Measurements from ENCODE around the gene KLHL29. TPM values are rescaled to one million over a fixed set of nuclear protein-coding genes. Genes with fewer than 3 reads are reported as not detected.

KLHL29 gene
- total RNA-seq, 1 donor from 2014 or later = 36.5 TPM

DNA sequence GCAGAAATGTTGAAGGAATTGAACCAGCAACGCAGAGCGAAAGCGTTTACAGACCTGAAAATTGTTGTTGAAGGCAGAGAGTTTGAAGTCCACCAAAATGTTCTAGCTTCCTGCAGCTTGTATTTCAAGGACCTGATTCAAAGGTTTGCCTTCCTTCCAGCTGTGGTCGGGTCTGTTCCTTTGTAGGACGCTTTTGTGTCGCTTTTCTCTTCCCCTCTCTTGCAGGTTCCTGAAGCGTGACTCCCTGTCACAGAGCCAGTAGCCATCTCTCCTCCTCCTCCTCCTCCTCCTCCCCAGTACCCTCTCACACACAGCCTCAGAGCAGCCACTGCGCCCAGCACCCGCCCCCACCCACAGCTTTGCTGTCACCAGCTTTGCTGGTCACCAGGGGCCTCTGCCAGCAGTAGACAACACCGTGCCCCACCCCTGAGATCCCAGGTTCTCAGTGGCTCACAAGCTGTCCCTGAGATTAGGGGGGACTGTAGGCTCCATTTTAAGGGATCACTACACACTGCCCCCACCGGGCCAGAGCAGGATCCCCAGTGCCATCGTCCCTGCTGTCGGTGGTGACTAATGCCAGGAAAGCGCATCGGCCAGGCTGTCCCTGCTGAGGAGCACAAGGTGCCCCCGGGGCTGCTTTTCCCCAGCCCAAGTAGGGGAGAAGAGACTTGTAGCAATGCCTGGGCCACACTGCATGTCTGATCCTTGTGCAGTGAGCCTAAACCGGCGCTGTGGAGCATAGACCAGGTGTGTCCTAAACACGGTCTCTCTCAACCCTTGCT is 299.6 kb downstream of the KLHL29 start:
- no peak for DNase-seq
- H3K36me3 Mint-ChIP-seq (ENCODE audit: unreplicated experiment) = peaks cover 4% of the 10 kb centered on the region
- H3K4me1 Mint-ChIP-seq (ENCODE audit: low read depth, unreplicated experiment) = peaks cover 13% of the 10 kb centered on the region
- H3K27me3 Mint-ChIP-seq (ENCODE audit: unreplicated experiment) = peaks cover 27% of the 10 kb centered on the region
- H3K4me3 Mint-ChIP-seq (ENCODE audit: unreplicated experiment) = no peak overlapping the region
- H3K9me3 Mint-ChIP-seq (ENCODE audit: unreplicated experiment) = peaks cover 34% of the 10 kb centered on the region
- TF ChIP-seq CTCF (IDR thresholded peaks at IDR 0.05; ENCODE audit: partially characterized antibody, unreplicated experiment) = no peak
- no peak overlapping the region for H3K27ac Mint-ChIP-seq (ENCODE audit: unreplicated experiment)

DNA sequence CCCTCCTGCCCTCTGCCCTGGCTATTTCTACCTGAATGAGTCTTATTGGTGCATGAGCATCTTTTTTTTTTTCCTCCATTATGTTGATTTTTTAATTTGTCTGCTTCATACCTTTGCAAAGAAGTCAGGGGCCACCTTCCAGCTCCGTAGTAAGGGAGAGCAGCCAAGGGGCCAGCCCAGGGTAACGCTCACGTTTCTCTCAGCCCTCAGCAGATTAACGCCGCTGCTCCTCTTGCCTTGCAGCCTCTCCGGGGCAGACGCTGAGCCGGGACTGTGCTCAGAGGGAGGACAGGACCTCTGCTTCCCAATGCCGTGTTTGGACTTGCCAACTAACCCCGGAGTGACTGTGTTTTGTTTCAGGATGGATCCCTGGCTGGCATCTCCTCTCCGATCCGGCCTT is 300.2 kb downstream of the KLHL29 start:
- no peak overlapping the region for H3K27ac Mint-ChIP-seq (ENCODE audit: unreplicated experiment)
- peaks cover 4% of the 10 kb centered on the region for H3K36me3 Mint-ChIP-seq (ENCODE audit: unreplicated experiment)
- H3K9me3 Mint-ChIP-seq (ENCODE audit: unreplicated experiment) = peaks cover 30% of the 10 kb centered on the region
- no peak for TF ChIP-seq CTCF (IDR thresholded peaks at IDR 0.05; ENCODE audit: partially characterized antibody, unreplicated experiment)
- peaks cover 27% of the 10 kb centered on the region for H3K27me3 Mint-ChIP-seq (ENCODE audit: unreplicated experiment)
- DNase-seq = no peak
- peaks cover 13% of the 10 kb centered on the region for H3K4me1 Mint-ChIP-seq (ENCODE audit: low read depth, unreplicated experiment)
- H3K4me3 Mint-ChIP-seq (ENCODE audit: unreplicated experiment) = no peak overlapping the region

GRCh38 chr2:23685706-23686105 is 300.7 kb downstream of the KLHL29 start:
- Mint-ChIP-seq H3K36me3 (ENCODE audit: unreplicated experiment) (peaks cover 4% of the 10 kb centered on the region), H3K4me1 (ENCODE audit: low read depth, unreplicated experiment) (peaks cover 13% of the 10 kb centered on the region), H3K9me3 (ENCODE audit: unreplicated experiment) (peaks cover 29% of the 10 kb centered on the region), H3K27me3 (ENCODE audit: unreplicated experiment) (peaks cover 27% of the 10 kb centered on the region), H3K4me3 (ENCODE audit: unreplicated experiment) (no peak overlapping the region), H3K27ac (ENCODE audit: unreplicated experiment) (peak overlapping the region; percentile 66)
- TF ChIP-seq CTCF (IDR thresholded peaks at IDR 0.05; ENCODE audit: partially characterized antibody, unreplicated experiment) = no peak
- DNase-seq = no peak

- H3K27me3 Mint-ChIP-seq (ENCODE audit: unreplicated experiment) = peaks cover 31% of the 10 kb centered on the region
- no peak overlapping the region for H3K4me3 Mint-ChIP-seq (ENCODE audit: unreplicated experiment)
- DNase-seq = no peak
- H3K36me3 Mint-ChIP-seq (ENCODE audit: unreplicated experiment) = peaks cover 4% of the 10 kb centered on the region
- peaks cover 27% of the 10 kb centered on the region for H3K9me3 Mint-ChIP-seq (ENCODE audit: unreplicated experiment)
- H3K4me1 Mint-ChIP-seq (ENCODE audit: low read depth, unreplicated experiment) = peaks cover 5% of the 10 kb centered on the region
- no peak overlapping the region for H3K27ac Mint-ChIP-seq (ENCODE audit: unreplicated experiment)
- TF ChIP-seq CTCF (IDR thresholded peaks at IDR 0.05; ENCODE audit: partially characterized antibody, unreplicated experiment) = no peak
Measured at GRCh38 chr2:23686405-23687029, 301.5 kb downstream of the KLHL29 start.

DNA sequence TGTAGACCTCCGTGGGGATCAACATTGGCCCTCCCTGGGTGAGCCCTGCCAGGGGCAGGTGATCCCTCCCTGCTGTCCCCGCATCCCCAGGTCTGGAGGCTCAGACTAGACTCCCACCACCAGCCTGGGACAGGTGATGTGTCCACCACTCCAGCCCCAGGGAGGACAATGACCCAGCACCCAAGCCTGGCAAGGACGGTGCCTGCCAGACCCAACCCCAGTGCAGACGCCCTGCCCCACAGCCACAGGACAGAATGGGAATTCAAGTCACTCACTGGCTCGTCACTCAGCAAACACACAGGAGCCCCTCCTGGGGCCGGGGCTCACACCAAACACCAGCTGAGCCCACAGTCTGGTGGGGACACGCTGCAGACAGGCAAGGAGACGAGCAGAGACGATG is 302.2 kb downstream of the KLHL29 start:
- Mint-ChIP-seq H3K4me1 (ENCODE audit: low read depth, unreplicated experiment) (peaks cover 4% of the 10 kb centered on the region), H3K36me3 (ENCODE audit: unreplicated experiment) (peaks cover 4% of the 10 kb centered on the region), H3K4me3 (ENCODE audit: unreplicated experiment) (no peak overlapping the region), H3K9me3 (ENCODE audit: unreplicated experiment) (peaks cover 25% of the 10 kb centered on the region), H3K27ac (ENCODE audit: unreplicated experiment) (no peak overlapping the region), H3K27me3 (ENCODE audit: unreplicated experiment) (peaks cover 30% of the 10 kb centered on the region)
- no peak for DNase-seq
- no peak for TF ChIP-seq CTCF (IDR thresholded peaks at IDR 0.05; ENCODE audit: partially characterized antibody, unreplicated experiment)
